Measurements from ENCODE around the gene SFXN2.
"Not testable (repeated sequence)": the region's sequence is repeated elsewhere in the genome, so short reads cannot be mapped to it uniquely, and the experiment has no call there.

SFXN2 gene, protein sequence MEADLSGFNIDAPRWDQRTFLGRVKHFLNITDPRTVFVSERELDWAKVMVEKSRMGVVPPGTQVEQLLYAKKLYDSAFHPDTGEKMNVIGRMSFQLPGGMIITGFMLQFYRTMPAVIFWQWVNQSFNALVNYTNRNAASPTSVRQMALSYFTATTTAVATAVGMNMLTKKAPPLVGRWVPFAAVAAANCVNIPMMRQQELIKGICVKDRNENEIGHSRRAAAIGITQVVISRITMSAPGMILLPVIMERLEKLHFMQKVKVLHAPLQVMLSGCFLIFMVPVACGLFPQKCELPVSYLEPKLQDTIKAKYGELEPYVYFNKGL

GRCh38 chr10:102714621-102715455, at the start of gene SFXN2:
TSS of gene SFXN2 (plus strand) at chr10:102714636. CDS start at chr10:102726637, 12,001 bp downstream.
- Histone ChIP-seq H3K27me3 (ENCODE audit: control insufficient read depth, insufficient read depth, low read length) (no peaks in the 10 kb centered on the region), H3K9ac (ENCODE audit: low read depth, low read length) (peak within 1 kb of the TSS; percentile 85), H3K9me3 (ENCODE audit: control insufficient read depth, insufficient read depth, low read length) (no peaks in the 10 kb centered on the region), H3K27ac (ENCODE audit: low read depth, low read length) (peak within 1 kb of the TSS; percentile 89), H3K36me3 (ENCODE audit: control insufficient read depth, insufficient read depth, low read length) (peaks cover 11% of the 10 kb centered on the region; the same call in 1 of the 2 replicates), H3K4me1 (ENCODE audit: control insufficient read depth, insufficient read depth, low read length) (peaks cover 23% of the 10 kb centered on the region), H3K4me3 (ENCODE audit: low read depth, low read length) (peak within 1 kb of the TSS; percentile 74)

DNA sequence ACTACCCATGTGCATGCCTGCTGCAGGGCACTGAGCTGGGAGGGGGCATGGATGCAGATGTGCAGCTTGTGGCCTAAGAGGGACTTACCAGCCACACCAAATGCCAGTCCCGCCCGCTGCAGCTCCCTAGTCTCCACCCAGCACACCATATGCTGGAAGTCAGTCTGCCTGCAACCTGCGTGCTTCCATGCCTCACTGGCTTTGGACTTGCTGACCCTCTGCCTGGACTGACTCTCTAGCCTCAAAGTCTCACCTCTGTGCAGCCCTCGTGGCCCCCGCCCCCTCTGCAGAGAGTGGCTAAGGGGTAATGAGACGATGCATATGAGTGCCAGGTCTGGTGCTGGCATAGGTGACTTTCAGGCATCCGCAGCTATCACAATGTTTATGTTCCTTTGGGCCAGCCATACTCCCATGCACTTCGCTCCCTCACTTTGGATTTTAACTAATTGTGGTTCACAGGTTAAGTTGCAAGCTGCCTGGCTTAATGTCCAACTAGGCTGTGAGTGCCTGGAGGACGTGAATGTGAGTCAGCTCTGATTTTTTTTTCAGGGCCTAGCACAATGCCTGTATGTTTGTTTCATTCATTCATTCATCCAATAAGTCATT, 48.4 kb upstream of the SFXN2 start:
- Histone ChIP-seq H3K9ac (ENCODE audit: low read depth, low read length) (no peak overlapping the region), H3K4me3 (ENCODE audit: low read depth, low read length) (no peak overlapping the region), H3K27me3 (ENCODE audit: control insufficient read depth, insufficient read depth, low read length) (no peaks in the 10 kb centered on the region), H3K27ac (ENCODE audit: low read depth, low read length) (no peak overlapping the region), H3K9me3 (ENCODE audit: control insufficient read depth, insufficient read depth, low read length) (no peaks in the 10 kb centered on the region), H3K36me3 (ENCODE audit: control insufficient read depth, insufficient read depth, low read length) (no peaks in the 10 kb centered on the region), H3K4me1 (ENCODE audit: control insufficient read depth, insufficient read depth, low read length) (peaks cover 18% of the 10 kb centered on the region)

DNA sequence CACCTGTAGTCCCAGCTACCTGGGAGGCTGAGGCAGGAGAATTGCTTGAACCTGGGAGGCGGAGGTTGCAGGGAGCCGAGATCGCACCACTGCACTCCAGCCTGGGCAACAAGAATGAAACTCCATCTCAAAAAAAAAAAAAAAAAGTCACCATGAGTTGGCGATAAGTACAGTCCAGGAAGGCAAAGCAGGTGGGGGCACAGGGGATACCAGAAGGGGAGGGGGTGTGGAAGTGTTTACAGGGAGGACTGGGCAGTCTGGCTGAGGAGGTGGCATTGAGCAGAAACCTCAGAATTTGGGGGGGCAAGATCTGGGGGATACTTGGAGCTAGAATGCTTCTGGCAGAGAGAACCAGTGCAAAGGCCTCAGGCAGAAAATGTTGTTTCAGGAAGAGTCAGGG, 47.0 kb upstream of the SFXN2 start:
- H3K36me3 ChIP-seq (ENCODE audit: control insufficient read depth, insufficient read depth, low read length); H3K4me3 ChIP-seq (ENCODE audit: low read depth, low read length); H3K9ac ChIP-seq (ENCODE audit: low read depth, low read length); H3K27ac ChIP-seq (ENCODE audit: low read depth, low read length); H3K27me3 ChIP-seq (ENCODE audit: control insufficient read depth, insufficient read depth, low read length); H3K9me3 ChIP-seq (ENCODE audit: control insufficient read depth, insufficient read depth, low read length): not testable (repeated sequence)
- peaks cover 20% of the 10 kb centered on the region for H3K4me1 ChIP-seq (ENCODE audit: control insufficient read depth, insufficient read depth, low read length)

DNA sequence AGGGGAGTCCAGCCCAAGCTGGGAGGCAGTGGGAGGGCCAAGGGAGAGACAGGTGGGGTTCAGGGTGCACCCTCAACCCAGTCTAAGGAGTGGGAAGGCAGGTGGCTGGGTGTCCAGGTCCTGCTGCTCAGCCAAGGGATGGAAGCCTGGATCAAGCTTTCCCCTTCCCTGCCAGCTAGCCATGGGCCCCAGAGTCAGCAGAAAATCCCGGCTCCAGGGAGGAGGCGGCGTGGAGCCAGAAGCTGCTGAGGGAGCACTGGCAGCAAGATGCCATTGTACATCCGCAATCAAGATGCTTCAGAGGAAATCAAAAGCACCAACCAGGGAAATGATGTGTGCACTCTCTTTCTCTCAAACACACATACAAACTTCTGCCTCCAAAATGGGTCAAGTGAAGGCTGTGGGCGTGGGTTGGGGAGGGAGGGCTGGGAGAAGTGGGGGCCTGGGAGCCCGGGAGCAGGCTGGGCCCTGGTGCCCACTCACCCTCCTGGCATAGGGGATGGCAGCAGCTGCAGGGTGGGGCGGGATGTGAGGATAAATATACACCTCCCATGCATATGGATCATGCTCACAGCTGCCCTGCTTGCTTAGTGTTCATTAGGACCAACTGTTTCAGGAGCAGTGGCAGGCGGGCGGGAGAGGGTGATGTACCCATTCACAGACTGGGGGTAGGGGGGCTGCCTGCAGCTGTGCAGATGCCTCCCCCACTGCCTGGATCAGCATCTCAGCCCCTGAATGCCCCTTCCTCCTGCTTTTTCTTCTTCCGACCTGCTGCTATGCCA, 45.9 kb upstream of the SFXN2 start:
- H3K27me3 ChIP-seq (ENCODE audit: control insufficient read depth, insufficient read depth, low read length), result no peaks in the 10 kb centered on the region
- no peaks in the 10 kb centered on the region for H3K9me3 ChIP-seq (ENCODE audit: control insufficient read depth, insufficient read depth, low read length)
- H3K4me3 ChIP-seq (ENCODE audit: low read depth, low read length), result no peak overlapping the region
- H3K36me3 ChIP-seq (ENCODE audit: control insufficient read depth, insufficient read depth, low read length), result no peaks in the 10 kb centered on the region
- no peak overlapping the region for H3K9ac ChIP-seq (ENCODE audit: low read depth, low read length)
- peaks cover 24% of the 10 kb centered on the region for H3K4me1 ChIP-seq (ENCODE audit: control insufficient read depth, insufficient read depth, low read length)
- no peak overlapping the region for H3K27ac ChIP-seq (ENCODE audit: low read depth, low read length)

DNA sequence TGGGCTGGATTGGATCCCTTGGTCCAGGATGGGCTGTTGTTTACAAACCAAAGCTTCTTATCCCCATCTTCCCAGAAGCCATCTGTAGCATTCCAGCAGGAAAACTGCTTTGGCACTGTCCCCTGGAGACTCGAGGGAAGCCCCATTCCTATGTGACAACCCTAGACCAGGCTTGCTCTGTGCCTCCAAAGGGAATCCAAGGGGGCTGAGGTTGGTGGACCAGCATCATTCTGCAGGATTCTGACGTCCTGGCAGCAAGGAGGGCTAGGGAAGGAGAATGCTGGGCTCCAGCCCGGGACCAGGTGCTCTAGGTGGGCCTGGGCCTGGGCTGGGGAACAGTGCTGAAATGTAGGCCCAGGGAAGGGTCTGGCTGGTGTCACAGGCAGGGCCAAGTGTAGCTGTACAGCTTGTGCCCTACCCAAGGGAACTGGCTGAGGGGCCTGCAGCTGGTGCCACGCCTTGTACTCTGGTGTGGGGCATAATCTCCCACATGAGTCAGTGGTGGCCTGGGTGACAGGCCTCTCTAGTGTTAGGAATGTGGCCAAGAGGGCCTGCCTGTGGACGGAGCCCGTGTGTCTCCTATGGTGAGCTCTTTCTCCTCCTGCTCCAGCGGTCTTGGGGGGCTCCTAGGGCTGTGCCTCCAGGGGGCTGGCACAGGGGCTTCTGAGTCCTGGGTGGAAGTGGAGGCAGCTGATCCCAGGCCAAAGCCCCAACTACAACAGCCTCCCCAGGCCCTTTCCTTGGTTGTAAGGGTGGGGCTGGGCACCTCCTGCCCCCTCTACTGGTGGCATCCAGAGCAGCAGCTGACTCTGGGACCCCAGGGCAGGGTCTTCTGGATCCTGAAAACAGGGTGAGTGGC, 45.0 kb upstream of the SFXN2 start:
- Histone ChIP-seq H3K4me1 (ENCODE audit: control insufficient read depth, insufficient read depth, low read length) (peaks cover 33% of the 10 kb centered on the region), H3K9me3 (ENCODE audit: control insufficient read depth, insufficient read depth, low read length) (no peaks in the 10 kb centered on the region), H3K4me3 (ENCODE audit: low read depth, low read length) (no peak overlapping the region), H3K27me3 (ENCODE audit: control insufficient read depth, insufficient read depth, low read length) (no peaks in the 10 kb centered on the region), H3K9ac (ENCODE audit: low read depth, low read length) (no peak overlapping the region), H3K27ac (ENCODE audit: low read depth, low read length) (no peak overlapping the region), H3K36me3 (ENCODE audit: control insufficient read depth, insufficient read depth, low read length) (no peaks in the 10 kb centered on the region)

DNA sequence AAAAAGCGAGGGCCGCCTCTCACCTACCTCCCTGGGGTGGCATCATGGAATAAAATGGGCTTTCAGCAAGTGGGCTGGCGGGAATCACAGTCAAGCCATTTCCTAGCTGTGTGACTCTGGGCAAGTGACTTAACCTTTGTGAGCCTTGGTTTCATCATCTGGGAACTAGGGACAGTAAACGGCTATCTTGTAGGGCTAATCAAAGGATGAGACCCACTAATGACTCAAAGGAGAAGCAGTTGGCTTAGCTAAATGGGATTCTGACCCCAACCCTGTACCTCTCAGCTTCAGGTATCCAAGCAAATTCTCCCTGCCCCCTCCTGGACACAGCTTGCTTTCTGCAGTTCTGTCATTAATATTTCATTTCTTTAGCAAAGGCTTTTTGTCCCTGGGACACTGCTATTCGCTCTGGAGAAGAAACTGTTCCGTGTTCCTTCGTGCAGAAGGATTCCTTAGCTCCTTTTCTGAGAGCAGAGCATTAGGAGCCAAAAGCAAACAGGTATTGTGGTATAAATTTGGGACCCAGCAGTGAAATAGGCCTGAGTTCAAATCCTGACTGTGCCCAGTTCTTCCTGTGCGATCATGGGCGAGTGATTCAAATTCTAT, 44.3 kb upstream of the SFXN2 start:
- no peaks in the 10 kb centered on the region for H3K27me3 ChIP-seq (ENCODE audit: control insufficient read depth, insufficient read depth, low read length)
- no peaks in the 10 kb centered on the region for H3K9me3 ChIP-seq (ENCODE audit: control insufficient read depth, insufficient read depth, low read length)
- peaks cover 40% of the 10 kb centered on the region for H3K4me1 ChIP-seq (ENCODE audit: control insufficient read depth, insufficient read depth, low read length)
- peak overlapping the region; percentile 7 for H3K27ac ChIP-seq (ENCODE audit: low read depth, low read length)
- H3K9ac ChIP-seq (ENCODE audit: low read depth, low read length), result no peak overlapping the region
- H3K4me3 ChIP-seq (ENCODE audit: low read depth, low read length), result no peak overlapping the region
- H3K36me3 ChIP-seq (ENCODE audit: control insufficient read depth, insufficient read depth, low read length), result no peaks in the 10 kb centered on the region

DNA sequence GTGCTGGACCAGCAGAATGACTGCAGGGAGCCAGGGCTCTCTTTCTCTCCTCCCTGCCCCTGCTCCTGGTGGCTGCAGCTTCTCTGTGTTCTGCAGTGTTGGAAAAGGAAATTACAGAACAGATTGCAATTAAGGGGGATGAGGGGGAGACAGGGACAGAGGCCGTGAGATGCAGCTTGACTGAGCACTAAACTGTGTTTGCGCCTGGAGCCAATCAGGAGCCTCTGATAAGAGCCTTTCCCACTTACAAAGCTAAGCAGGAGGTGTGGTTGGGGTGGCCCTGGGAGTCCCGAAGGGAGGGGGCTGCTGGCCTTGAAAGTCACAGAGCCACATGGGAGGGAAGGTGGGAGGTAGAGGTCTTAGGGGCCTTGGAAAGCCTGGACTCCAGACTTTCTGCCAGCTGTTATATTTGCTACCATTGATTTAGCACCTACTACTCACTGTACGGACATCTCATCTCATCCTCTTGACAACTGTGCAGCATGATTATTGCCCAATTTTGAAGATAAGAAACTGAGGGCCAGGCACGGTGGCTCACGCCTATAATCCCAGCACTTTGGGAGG, 43.5 kb upstream of the SFXN2 start:
- peak overlapping the region; percentile 7 for H3K27ac ChIP-seq (ENCODE audit: low read depth, low read length)
- H3K9ac ChIP-seq (ENCODE audit: low read depth, low read length), result no peak overlapping the region
- H3K4me1 ChIP-seq (ENCODE audit: control insufficient read depth, insufficient read depth, low read length), result peaks cover 46% of the 10 kb centered on the region
- H3K27me3 ChIP-seq (ENCODE audit: control insufficient read depth, insufficient read depth, low read length), result no peaks in the 10 kb centered on the region
- no peaks in the 10 kb centered on the region for H3K9me3 ChIP-seq (ENCODE audit: control insufficient read depth, insufficient read depth, low read length)
- no peak overlapping the region for H3K4me3 ChIP-seq (ENCODE audit: low read depth, low read length)
- H3K36me3 ChIP-seq (ENCODE audit: control insufficient read depth, insufficient read depth, low read length), result no peaks in the 10 kb centered on the region

DNA sequence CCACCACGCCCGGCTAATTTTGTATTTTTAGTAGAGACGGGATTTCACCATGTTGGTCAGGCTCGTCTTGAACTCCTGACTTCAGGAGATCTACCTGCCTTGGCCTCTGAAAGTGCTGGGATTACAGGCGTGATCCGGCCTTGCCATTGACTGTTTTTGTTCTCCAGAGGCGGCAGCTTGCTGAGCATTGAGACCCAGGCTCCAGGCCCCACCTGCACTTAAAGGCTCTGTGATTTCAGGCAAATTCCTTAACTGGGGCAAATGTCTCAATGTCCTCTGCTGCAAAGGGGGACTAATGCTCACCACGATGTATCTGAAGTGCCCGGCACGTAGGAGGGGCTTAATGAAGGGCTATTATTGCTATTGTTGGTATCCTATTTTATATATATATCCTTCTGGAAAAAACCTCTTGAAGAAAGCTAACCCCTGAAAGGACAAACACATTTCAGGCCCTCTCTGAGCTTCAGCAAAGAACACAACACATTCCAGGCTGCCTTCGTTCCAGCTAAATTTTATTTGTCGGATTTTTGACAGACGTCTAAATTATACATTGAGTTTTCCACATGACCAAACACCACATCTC, 41.1 kb upstream of the SFXN2 start:
- H3K4me3 ChIP-seq (ENCODE audit: low read depth, low read length), result no peak overlapping the region
- no peaks in the 10 kb centered on the region for H3K27me3 ChIP-seq (ENCODE audit: control insufficient read depth, insufficient read depth, low read length)
- no peaks in the 10 kb centered on the region for H3K36me3 ChIP-seq (ENCODE audit: control insufficient read depth, insufficient read depth, low read length)
- H3K9ac ChIP-seq (ENCODE audit: low read depth, low read length), result no peak overlapping the region
- no peaks in the 10 kb centered on the region for H3K9me3 ChIP-seq (ENCODE audit: control insufficient read depth, insufficient read depth, low read length)
- no peak overlapping the region for H3K27ac ChIP-seq (ENCODE audit: low read depth, low read length)
- H3K4me1 ChIP-seq (ENCODE audit: control insufficient read depth, insufficient read depth, low read length), result peaks cover 69% of the 10 kb centered on the region

GRCh38 chr10:102673819-102674511, 40.5 kb upstream of the SFXN2 start:
- H3K9me3 ChIP-seq (ENCODE audit: control insufficient read depth, insufficient read depth, low read length), result no peaks in the 10 kb centered on the region
- peaks cover 75% of the 10 kb centered on the region for H3K4me1 ChIP-seq (ENCODE audit: control insufficient read depth, insufficient read depth, low read length)
- no peaks in the 10 kb centered on the region for H3K36me3 ChIP-seq (ENCODE audit: control insufficient read depth, insufficient read depth, low read length)
- H3K27me3 ChIP-seq (ENCODE audit: control insufficient read depth, insufficient read depth, low read length), result no peaks in the 10 kb centered on the region
- peak overlapping the region; percentile 43 for H3K27ac ChIP-seq (ENCODE audit: low read depth, low read length)
- no peak overlapping the region for H3K9ac ChIP-seq (ENCODE audit: low read depth, low read length)
- H3K4me3 ChIP-seq (ENCODE audit: low read depth, low read length), result 0 out of 2 replicates have a peak overlapping the region, but pooled peaks have one; percentile 9
